HG03064 (cell line): ENCODE measurements around the gene UBXN6.

ENCODE experiments used
- ATAC-seq: cut with Tn5 transposase; IDR thresholded peaks from one replicate; pipeline ENCODE4 v1.9.1; 2021; ENCODE audit warnings: low read depth; ENCODE audit not compliant: unreplicated experiment

UBXN6 gene

GRCh38 chr19:4443188-4443587, 14.4 kb downstream of the UBXN6 start:
- ATAC-seq: no peak

DNA sequence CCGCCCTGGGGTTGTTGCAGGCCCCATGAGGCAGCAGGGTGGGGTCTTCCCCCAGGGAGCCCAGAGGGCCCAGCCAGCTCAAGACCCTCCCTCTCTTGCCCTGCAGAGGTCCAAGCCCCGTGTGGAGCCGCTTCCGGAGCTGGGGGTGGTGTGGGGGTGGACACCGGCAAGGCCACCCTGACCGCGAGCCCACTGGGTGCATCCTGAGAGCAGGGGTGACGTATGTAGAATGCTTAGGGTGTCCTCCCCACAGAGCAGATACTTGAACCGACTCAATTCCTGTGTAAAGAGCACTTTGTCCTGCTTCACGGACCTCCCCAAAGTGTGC, 14.8 kb downstream of the UBXN6 start:
- ATAC-seq: no peak

GRCh38 chr19:4441994-4442818, 15.4 kb downstream of the UBXN6 start:
- no peak for ATAC-seq

DNA sequence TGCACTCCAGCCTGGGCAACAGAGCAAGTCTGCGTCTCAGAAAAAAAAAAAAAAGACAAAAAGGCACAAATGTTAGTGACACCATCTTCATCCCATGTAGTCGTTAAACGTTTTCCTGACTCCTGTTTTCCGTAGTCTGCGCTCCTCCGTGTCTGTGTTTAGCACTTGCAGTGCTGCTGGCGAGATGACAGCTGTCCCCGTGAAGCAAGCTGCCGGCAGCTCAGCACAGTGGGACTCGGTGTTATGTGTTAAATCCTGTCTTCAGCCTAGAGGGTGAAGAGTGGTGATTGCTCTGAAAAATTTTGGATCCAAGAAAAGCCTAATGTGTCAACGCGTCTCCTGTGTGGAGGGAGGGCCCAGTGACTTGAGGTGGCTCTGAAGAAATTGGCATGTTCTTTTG, 18.4 kb downstream of the UBXN6 start:
- no peak for ATAC-seq

DNA sequence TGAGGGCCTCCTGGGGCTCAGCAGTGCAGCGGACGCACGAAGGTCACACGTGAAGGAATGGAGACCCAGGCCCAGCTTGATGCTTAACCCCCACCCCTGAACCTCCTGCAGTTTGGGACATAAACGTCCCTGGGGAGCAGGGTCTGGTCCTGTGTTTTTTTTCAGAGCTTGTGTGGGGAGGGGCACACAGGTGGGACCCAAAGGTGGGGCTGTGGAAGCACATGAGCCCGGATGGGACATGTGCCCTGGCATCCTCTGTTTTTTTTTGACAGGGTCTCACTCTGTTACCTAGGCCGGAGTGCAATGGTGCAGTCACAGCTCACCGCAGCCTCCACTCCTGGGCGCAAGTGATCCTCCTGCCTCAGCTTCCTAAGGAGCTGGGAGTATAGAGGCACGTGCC, 20.5 kb downstream of the UBXN6 start:
- ATAC-seq: no peak

- no peak for ATAC-seq
These were observed 21.4 kb downstream of the UBXN6 start for GRCh38 chr19:4436231-4436630.

- ATAC-seq: no peak
These were observed 23.2 kb downstream of the UBXN6 start for GRCh38 chr19:4434391-4434790.

GRCh38 chr19:4432918-4433506, 24.6 kb downstream of the UBXN6 start:
- no peak for ATAC-seq

DNA sequence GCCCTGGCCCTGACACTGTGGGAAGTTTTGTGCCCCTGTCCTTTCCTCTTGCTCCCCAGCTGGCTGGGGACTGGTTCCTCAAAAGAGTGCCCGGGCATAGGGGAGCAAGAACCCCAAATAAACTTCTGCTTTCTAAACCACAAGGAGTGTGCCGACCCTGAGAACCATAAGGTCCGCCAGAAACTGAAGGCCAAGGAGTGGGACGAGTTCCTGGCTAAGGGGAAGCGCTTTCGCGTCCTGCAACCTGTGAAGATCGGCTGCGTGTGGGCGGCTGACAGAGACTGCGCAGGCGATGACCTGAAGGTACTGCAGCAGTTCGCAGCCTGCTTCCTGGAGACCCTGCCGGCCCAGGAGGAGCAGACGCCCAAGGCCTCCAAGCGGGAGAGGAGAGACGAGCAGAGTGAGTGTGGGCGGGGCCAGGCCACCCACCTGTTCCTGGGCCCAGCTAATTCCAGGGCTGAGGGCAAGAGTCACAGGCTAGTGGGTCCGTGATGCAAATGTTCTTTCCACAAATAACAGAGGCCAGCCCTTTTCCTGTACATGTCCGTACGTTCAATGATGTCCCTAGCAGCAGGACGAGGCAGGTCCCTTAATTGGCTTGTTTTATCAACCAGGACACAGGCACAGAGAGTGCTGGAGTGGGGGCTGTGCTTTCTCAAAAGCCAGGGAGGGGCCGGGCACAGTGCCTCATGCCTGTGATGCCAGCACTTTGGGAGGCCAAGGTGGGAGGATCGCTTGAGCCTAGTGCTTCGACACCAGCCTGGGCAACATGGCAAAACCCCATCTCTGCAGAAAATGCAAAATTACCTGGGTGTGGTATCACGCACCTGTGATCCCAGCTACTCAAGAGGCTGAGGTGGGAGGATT, 25.6 kb downstream of the UBXN6 start:
- no peak for ATAC-seq

DNA sequence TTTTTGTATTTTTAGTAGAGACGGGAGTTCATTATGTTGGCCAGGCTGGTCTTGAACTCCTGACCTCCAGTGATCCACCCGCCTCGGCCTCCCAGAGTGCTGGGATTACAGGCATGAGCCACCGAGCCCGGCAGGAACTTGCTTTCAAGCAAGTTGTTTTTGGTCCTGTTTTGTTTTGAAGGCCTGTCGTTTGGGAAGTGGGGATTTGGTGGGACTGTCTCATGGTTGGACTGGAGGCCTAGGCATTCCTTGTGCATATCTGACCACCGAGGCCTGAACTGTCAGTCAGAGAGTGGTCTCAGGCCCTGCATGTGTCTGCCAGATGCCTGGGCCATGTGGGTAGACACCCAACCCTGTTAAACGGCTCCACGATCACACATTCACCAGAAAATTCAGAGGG, 26.3 kb downstream of the UBXN6 start:
- ATAC-seq: no peak

DNA sequence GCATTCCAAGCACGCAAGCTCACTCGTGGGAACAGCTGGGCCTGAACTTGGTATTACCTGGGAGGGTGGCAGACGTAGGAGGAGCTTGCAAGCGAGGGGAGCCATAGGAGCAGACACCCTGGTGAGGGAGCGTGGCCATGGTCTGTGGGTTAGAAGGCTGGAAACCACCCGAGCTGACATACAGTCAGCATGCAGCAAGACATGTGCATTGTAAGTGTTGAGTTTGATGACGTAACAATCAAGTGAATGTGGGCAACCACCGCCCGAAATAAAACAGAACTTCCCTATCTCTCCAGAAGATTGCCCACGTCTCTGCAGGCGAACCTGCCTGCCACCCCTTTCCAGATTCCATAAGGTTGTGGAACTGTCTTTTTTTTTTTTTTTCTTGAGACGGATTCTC, 26.8 kb downstream of the UBXN6 start:
- ATAC-seq: no peak

GRCh38 chr19:4429771-4430171, 27.8 kb downstream of the UBXN6 start:
- no peak for ATAC-seq

DNA sequence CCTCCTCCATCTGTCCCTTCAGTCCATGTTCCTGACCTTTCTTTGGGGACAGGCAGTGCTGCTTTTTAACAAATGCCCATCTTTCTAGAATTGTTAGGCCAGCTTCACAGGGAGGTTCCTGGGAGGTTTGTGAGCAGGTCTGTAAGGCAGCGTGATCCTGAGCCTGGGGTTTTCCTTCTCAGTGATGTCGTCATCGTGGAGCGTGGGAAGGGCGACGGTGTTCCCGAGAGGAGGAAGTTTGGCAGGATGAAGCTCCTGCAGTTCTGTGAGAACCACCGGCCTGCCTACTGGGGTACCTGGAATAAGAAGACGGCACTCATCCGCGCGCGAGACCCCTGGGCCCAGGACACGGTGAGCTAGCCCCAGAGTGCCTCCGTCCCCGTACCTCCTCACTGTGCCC, 28.3 kb downstream of the UBXN6 start:
- ATAC-seq: no peak

DNA sequence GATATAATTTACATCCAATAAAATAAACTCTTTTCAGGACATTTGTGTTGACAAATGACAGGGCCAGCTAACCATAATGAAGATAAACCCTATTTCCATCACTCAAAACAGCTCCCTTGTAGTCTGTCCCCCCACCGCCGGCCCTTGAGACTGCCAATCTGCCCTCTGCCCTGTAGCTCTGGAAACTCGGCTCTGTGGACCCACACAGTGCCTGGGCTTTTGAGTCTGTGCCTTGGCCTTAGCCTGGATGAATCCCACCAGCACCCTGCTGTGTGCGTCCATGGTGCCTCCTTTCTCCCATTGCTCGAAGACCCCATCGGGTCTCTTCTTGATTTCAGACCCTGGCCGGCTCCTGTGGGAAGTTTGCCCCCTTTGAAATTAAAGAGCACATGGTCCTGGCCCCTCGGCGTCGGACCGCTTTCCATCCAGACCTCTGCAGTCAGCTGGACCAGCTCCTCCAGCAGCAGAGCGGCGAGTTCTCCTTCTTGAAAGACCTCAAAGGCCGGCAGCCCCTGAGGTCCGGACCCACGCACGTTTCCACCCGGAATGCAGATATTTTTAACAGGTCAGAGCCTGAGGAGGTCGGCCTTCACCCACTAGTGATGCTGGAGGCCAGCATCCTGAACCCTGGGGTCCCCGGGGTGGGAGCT, 29.1 kb downstream of the UBXN6 start:
- ATAC-seq: no peak

GRCh38 chr19:4425537-4425936, 32.1 kb downstream of the UBXN6 start:
- ATAC-seq: no peak

DNA sequence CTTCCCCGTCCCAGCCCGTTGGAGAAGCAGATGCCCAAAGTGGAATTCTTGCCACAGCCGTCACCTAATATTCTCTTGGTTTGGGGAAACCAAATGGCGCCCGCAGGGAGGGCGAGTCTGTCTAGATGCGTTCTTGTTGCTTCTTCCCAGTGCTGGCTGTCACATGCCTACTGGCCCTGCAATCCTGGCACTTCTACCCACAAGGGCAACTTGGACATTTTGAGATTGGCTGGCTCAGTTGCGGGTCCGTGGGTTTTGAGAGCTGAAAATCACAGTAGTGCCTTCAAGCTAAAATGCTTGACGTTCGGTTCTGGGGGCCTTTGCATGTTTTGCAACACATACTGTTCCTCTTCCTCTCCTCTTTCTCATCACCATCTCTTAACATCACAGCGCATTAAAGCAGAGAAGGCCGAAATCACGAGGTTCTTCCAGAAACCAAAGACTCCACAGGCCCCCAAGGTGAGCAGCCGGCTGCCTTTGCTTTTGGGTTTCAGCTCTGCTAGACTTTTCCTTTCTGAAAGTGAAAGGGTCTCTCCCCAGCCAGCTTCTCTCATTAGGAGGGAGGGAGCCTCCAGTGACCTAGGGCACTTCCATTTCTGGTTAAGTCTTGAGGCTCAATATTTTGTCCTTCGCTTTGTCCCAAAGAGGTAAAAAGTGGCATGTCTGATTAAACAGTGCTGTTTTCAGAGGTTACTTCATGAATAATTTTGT, 34.0 kb downstream of the UBXN6 start:
- no peak for ATAC-seq

DNA sequence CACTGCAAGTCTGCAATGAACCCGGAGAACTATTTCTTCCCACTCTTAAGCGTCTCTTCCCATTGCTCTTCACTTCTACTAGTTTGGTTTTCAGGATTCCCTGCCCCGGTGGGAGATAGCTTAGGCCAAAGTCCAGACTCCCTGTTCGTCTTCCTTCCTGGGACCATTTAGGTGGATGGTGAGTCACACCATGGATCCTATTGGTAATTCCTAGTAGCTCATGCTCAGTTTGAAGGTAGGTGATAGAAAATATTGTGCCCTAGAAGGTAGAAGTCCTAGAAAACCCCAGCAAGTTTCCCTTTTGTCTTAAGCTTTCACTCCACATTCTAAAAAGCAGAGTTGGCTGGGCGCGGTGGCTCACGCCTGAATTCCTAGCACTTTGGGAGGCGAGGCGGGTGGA, 41.3 kb downstream of the UBXN6 start:
- no peak for ATAC-seq

GRCh38 chr19:4415352-4415751, 42.2 kb downstream of the UBXN6 start:
- no peak for ATAC-seq

DNA sequence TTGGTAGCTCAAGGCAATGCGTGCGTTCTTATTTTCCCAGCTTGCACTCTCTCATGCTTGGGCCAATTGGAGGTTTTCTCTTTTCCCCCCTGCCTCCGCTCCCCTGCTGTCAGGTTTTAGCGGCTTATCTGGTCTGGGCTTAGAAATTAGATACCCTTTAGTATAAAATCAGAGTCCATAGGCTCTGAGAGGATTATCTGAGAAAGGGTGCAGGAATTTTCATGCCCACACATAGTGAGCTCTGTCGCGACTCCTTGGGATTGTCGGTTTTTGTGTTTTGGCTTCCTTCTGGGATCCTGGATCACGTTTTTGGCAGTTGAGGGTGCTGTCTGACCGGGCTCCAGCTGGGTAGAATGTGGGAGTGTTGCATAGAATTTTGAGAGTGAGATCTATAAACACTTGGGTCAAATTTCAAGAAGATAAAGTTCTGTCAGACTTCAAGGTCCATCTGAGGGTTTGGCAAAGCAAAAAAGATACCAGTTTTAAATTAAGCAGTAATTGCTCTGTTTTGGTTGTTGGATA, 42.7 kb downstream of the UBXN6 start:
- ATAC-seq: no peak

DNA sequence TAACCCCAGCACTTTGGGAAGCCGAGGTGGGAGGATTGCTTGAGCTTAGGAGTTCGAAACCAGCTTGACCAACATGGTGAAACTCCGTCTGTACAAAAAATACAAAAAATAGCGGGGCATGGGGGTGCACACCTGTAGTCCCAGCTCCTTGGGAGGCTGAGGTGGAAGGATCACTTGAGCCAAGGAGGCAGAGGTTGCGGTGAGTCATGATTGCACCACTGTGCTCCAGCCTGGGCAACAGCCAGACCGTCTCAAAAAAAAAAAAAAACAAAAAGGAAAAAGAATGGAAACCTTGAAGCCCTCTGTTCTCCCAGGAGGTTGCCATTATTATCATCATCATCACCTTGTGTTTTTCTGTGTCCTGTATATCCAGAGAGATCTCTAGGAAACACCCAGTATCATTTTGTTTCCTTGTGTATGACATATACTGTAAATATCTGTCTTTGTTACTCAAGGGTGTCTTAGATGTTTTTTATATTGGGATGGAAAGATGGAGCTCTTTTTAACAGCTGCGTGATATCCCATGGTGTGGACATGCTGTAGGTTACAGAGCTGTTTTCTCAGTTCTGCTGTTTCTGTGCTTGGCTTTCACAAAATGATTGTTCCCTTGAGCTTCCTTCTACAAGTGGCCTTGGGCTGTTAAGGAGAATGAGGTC, 43.3 kb downstream of the UBXN6 start:
- no peak for ATAC-seq
